K562 (cell line): ENCODE results near the gene STK32C. TPM values are rescaled to one million over a fixed set of nuclear protein-coding genes. Genes with fewer than 3 reads are reported as not detected.
A peak's percentile ranks its signal among the peaks of the same experiment; 100 is the strongest.

Experiments
- CGGBP1 ChIP-seq: fragments of 250-450 bp; sonication (Bioruptor Pico); IDR thresholded peaks from 2 replicates; pipeline ENCODE4 v1.9.0; 2021; ENCODE audit warnings: mild to moderate bottlenecking
- ESRRB ChIP-seq: fragments of 250-450 bp; sonication (Bioruptor Pico); IDR thresholded peaks from 2 replicates; pipeline ENCODE4 v1.5.0; 2020; ENCODE audit warnings: mild to moderate bottlenecking, moderate library complexity, borderline replicate concordance
- HDAC1 ChIP-seq, 2 experiments: fragments of 450-650 bp; IDR thresholded peaks; 2 replicates each; pipeline ENCODE4 v1.6.1; 2016 to 2017; ENCODE audit warnings: inconsistent platforms in 1 of 2, mild to moderate bottlenecking in 1 of 2, moderate library complexity in 1 of 2
- MTA1 ChIP-seq: fragments of 450-650 bp; IDR thresholded peaks from 2 replicates; pipeline ENCODE4 v1.6.1; 2017; ENCODE audit warnings: borderline replicate concordance
- NRF1 ChIP-seq, 2 experiments: fragments of 450-650 bp; IDR thresholded peaks in 1 of 2; conservative IDR thresholded peaks in 1 of 2; 2 replicates each; pipeline ENCODE4 v1.6.1; 2014; ENCODE audit warnings: mild to moderate bottlenecking in 2 of 2
- POU5F1 ChIP-seq: fragments of 150-350 bp; IDR thresholded peaks from 2 replicates; pipeline ENCODE4 v1.6.1; 2014; ENCODE audit warnings: borderline replicate concordance, low read length, low read depth, mild to moderate bottlenecking; ENCODE audit not compliant: partially characterized antibody
- TBL1XR1 ChIP-seq, 2 experiments: IDR thresholded peaks; 2 replicates each; pipeline ENCODE4 v1.6.1; 2012; ENCODE audit warnings: improper control_type of control experiment in 2 of 2, low read length in 2 of 2, mild to moderate bottlenecking in 1 of 2
- VEZF1 ChIP-seq: fragments of 200-800 bp; sonication (Bioruptor generic); IDR thresholded peaks from 2 replicates; pipeline ENCODE4 v1.6.1; 2017; ENCODE audit warnings: missing genetic modification characterization, missing compliant biosample characterization
- ZBTB17 ChIP-seq: fragments of 450-650 bp; formaldehyde crosslinking; IDR thresholded peaks from 2 replicates; pipeline ENCODE4 v1.4.0; 2020; ENCODE audit warnings: mild to moderate bottlenecking
- ZNF436 ChIP-seq: fragments of 250-450, 450-650 bp; sonication (Bioruptor Pico); formaldehyde crosslinking; IDR thresholded peaks from 2 replicates; pipeline ENCODE4 v1.7.0; 2020; ENCODE audit warnings: mild to moderate bottlenecking
- ZNF511 ChIP-seq: sonication (generic); formaldehyde crosslinking; IDR thresholded peaks from 2 replicates; pipeline ENCODE4 v1.8.0; 2022; ENCODE audit warnings: mild to moderate bottlenecking, missing genetic modification reagents
- polyA plus RNA-seq, 8 experiments: library from polyadenylated mRNA; depleted of rRNA in 4 of 8; stranded (reverse) in 5 of 8; unstranded in 3 of 8; fragments of >200 nt; fragmentation: Nextera tagmentation in 2 of 8; fragmentation: Illumina TruSeq in 1 of 8; extraction: Ambion mirVana in 2 of 8; extraction: Trizol in 1 of 8; gene quantifications; 2 replicates each; pipeline versions ENCODE4 v1.2.1 to v1.2.3, GENCODE V29; 2011 to 2014; ENCODE audit warnings: inconsistent platforms in 1 of 8, missing spikeins in 1 of 8
- total RNA-seq, 7 experiments: library from RNA; depleted of rRNA in 6 of 7; stranded (reverse); fragments of >200 nt in 6 of 7; fragmentation: Illumina TruSeq in 2 of 7; extraction: Trizol in 2 of 7; gene quantifications; 2 replicates each; pipeline versions ENCODE4 v1.2.1 to v1.2.3, GENCODE V29; 2011 to 2021; ENCODE audit warnings: low replicate concordance in 1 of 7
- TF ChIP-seq, protein P1 (sequence below), 2 experiments: fragments of 450-650 bp in 1 of 2; sonication (generic) in 1 of 2; formaldehyde crosslinking in 1 of 2; IDR thresholded peaks; 2 replicates each; pipeline versions ENCODE4 v1.7.1 to v1.9.0; 2016 to 2022; ENCODE audit warnings: inconsistent platforms in 1 of 2, mild to moderate bottlenecking in 1 of 2, missing genetic modification reagents in 1 of 2
- TF ChIP-seq, protein P2 (sequence below): fragments of 250-450 bp; sonication (Bioruptor Pico); IDR thresholded peaks from 2 replicates; pipeline ENCODE4 v1.4.0; 2020; ENCODE audit warnings: borderline replicate concordance

STK32C gene
- total and polyA plus RNA-seq, 9 of the 15 experiments (the other 6 are each of a cell fraction or from before 2014, with no cell fraction given), result 1.5 to 20.9 (median 6.5) TPM

DNA sequence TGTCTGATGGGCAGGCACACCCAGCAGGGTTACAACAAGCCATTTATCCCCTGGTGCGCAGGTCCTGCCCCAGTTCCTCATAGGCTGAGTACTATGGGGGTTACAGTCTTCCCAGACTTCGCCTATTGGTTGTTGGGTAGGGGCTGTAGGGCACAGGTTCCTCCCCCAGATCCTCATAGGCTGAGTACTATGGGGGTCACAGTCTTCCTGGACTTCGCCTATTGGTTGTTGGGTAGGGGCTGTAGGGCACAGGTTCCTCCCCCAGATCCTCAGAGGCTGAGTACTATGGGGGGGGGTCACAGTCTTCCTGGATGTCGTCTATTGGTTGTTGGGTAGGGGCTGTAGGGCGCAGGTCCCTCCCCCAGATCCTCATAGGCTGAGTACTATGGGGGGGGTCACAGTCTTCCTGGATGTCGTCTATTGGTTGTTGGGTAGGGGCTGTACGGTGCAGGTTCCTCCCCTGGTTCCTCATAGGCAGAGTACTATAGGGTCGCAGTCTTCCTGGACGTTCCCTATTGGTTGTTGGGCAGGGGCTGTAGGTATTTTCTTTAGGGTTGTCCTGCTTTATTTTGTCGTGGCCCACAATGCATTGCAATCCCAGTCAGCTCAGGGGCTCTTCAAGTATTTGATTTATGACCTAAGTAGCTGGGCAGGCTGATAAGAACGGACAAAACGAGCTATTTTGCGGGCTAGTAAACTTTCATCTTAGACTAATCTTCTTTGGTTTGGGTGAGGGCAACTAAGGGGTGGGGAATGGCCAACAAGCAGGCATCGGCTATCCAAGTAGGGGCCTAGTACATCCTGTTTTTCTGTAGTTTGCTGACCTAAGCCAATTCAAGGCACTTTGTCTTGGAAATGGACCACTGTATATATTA is 27.7 kb upstream of the STK32C start (continued):
- TF ChIP-seq, protein P1, sequence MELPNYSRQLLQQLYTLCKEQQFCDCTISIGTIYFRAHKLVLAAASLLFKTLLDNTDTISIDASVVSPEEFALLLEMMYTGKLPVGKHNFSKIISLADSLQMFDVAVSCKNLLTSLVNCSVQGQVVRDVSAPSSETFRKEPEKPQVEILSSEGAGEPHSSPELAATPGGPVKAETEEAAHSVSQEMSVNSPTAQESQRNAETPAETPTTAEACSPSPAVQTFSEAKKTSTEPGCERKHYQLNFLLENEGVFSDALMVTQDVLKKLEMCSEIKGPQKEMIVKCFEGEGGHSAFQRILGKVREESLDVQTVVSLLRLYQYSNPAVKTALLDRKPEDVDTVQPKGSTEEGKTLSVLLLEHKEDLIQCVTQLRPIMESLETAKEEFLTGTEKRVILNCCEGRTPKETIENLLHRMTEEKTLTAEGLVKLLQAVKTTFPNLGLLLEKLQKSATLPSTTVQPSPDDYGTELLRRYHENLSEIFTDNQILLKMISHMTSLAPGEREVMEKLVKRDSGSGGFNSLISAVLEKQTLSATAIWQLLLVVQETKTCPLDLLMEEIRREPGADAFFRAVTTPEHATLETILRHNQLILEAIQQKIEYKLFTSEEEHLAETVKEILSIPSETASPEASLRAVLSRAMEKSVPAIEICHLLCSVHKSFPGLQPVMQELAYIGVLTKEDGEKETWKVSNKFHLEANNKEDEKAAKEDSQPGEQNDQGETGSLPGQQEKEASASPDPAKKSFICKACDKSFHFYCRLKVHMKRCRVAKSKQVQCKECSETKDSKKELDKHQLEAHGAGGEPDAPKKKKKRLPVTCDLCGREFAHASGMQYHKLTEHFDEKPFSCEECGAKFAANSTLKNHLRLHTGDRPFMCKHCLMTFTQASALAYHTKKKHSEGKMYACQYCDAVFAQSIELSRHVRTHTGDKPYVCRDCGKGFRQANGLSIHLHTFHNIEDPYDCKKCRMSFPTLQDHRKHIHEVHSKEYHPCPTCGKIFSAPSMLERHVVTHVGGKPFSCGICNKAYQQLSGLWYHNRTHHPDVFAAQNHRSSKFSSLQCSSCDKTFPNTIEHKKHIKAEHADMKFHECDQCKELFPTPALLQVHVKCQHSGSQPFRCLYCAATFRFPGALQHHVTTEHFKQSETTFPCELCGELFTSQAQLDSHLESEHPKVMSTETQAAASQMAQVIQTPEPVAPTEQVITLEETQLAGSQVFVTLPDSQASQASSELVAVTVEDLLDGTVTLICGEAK (IDR thresholded peaks at IDR 0.05), result no peak
- TF ChIP-seq, protein P1 (CRISPR knock-in tag; IDR thresholded peaks at IDR 0.05), result no peak
- TF ChIP-seq TBL1XR1 (IDR thresholded peaks at IDR 0.05; ENCODE audit: low read length in 2 of 2), result no peak
- peak in 1 of 2 experiments; percentile 30; a peak in 1 of 4 replicates for TF ChIP-seq HDAC1 (IDR thresholded peaks at IDR 0.05)
- TF ChIP-seq, protein P2, sequence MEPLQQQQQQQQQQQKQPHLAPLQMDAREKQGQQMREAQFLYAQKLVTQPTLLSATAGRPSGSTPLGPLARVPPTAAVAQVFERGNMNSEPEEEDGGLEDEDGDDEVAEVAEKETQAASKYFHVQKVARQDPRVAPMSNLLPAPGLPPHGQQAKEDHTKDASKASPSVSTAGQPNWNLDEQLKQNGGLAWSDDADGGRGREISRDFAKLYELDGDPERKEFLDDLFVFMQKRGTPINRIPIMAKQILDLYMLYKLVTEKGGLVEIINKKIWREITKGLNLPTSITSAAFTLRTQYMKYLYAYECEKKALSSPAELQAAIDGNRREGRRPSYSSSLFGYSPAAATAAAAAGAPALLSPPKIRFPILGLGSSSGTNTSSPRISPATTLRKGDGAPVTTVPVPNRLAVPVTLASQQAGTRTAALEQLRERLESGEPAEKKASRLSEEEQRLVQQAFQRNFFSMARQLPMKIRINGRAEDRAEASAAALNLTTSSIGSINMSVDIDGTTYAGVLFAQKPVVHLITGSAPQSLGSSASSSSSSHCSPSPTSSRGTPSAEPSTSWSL (CRISPR knock-in tag), result no peak
- TF ChIP-seq ZNF436 (CRISPR knock-in tag), result no peak
- TF ChIP-seq ZNF511 (CRISPR knock-in tag), result no peak
- peak; percentile 52 to 58 for TF ChIP-seq NRF1 (conservative IDR thresholded peaks at IDR 0.05 in 1 of 2, IDR thresholded peaks at IDR 0.05 in 1 of 2)
- no peak for TF ChIP-seq POU5F1
- peak; percentile 87 for TF ChIP-seq VEZF1
- no peak for TF ChIP-seq ESRRB (CRISPR knock-in tag)
- TF ChIP-seq MTA1, result no peak
- TF ChIP-seq ZBTB17, result no peak
- no peak for TF ChIP-seq CGGBP1 (CRISPR knock-in tag)
